ENCODE measurements around the gene CERS1.
A peak's percentile ranks its signal among the peaks of the same experiment; 100 is the strongest.

Gene CERS1

DNA sequence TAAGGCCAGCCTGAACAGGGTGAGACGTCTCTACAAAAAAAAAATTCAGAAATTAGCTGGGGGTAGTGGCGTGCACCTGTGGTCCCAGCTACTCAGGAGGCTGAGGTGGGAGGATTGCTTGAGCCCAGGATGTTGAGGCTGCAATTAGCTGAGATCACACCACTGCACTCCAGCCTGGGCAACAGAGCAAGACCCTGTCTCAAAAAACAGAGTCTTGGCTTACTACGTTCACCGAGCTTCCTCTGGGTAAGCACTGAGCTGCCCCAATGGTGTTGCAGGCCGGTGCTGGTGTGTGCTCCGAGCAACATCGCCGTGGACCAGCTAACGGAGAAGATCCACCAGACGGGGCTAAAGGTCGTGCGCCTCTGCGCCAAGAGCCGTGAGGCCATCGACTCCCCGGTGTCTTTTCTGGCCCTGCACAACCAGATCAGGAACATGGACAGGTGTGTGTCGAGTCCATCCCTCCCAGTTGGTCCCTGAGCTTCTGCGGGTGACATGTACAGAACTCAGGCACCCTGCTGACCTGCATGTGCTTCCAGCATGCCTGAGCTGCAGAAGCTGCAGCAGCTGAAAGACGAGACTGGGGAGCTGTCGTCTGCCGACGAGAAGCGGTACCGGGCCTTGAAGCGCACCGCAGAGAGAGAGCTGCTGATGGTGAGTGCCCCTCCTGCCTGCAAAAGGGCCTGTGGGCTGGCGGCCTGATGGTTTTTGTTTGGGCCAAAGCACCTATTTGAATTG lies 40.1 kb downstream of the CERS1 start:
- ChIA-PET POLR2A (interaction anchor here (0.5 to 1.1 kb wide), 3 partner anchors 11 to 192 kb away, joined by 3 read pairs; no protein-coding TSS in a partner anchor), CTCF (interaction anchor here (0.6 to 1.6 kb wide), 5 partner anchors 9 to 319 kb away, joined by 3 to 8 read pairs (median 4); no protein-coding TSS in a partner anchor)
- H3K36me3 ChIP-seq (ENCODE audit: control insufficient read depth in 2 of 2, insufficient read depth in 1 of 2, low read length in 2 of 2), result peaks cover 8 to 99% of the 10 kb centered on the region in 2 experiments
- no peak overlapping the region for H3K4me3 ChIP-seq (ENCODE audit: low read depth, low read length)
- H3K4me1 ChIP-seq (ENCODE audit: control insufficient read depth, insufficient read depth, low read length), result no peaks in the 10 kb centered on the region
- H3K9me3 ChIP-seq (ENCODE audit: control insufficient read depth, insufficient read depth, low read depth, low read length), result no peaks in the 10 kb centered on the region
- no peak overlapping the region for H3K27ac ChIP-seq (ENCODE audit: extremely low read depth, low read depth, low read length)
- 0 out of 2 replicates have a peak, but pooled peaks have one; percentile 15 for TF ChIP-seq ZNF121 (tag by site-specific recombination; IDR thresholded peaks at IDR 0.05)
- TF ChIP-seq MEIS1 (CRISPR knock-in tag; IDR thresholded peaks at IDR 0.05; ENCODE audit: borderline replicate concordance), result no peak
- no peak for TF ChIP-seq ZBTB1 (tag by site-specific recombination; IDR thresholded peaks at IDR 0.05)
- no peak for TF ChIP-seq ZNF19 (tag by site-specific recombination; IDR thresholded peaks at IDR 0.05; ENCODE audit: low read depth)

DNA sequence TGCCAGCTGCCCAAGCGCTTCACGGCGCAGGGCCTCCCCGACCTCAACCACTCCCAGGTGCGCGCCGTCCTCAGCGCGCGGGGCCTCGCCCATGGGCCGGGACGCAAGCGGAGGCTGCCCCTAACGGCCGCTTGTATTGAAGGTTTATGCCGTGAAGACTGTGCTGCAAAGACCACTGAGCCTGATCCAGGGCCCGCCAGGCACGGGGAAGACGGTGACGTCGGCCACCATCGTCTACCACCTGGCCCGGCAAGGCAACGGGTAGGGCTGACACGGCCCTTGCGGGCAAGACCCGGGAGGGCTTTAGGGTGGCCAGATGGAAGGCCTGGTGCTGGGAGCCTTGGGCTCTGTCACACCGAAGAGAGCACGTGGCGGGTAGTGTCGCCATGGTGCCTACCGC lies 41.0 kb downstream of the CERS1 start:
- Histone ChIP-seq H3K4me3 (ENCODE audit: low read depth, low read length) (no peak overlapping the region), H3K4me1 (ENCODE audit: control insufficient read depth, insufficient read depth, low read length) (no peaks in the 10 kb centered on the region), H3K36me3 (ENCODE audit: control insufficient read depth in 2 of 2, insufficient read depth in 1 of 2, low read length in 2 of 2) (peaks cover 8 to 99% of the 10 kb centered on the region in 2 experiments; a peak in 2 of 3 replicates), H3K27ac (ENCODE audit: extremely low read depth, low read depth, low read length) (no peak overlapping the region), H3K9me3 (ENCODE audit: control insufficient read depth, insufficient read depth, low read depth, low read length) (no peaks in the 10 kb centered on the region)
- TF ChIP-seq GLI2 (tag by site-specific recombination; IDR thresholded peaks at IDR 0.05; ENCODE audit: borderline replicate concordance, low read depth), result no peak
- no peak for TF ChIP-seq ZNF560 (tag by site-specific recombination; IDR thresholded peaks at IDR 0.05; ENCODE audit: borderline replicate concordance)
- TF ChIP-seq ZSCAN23 (tag by site-specific recombination; IDR thresholded peaks at IDR 0.05), result no peak
- TF ChIP-seq ZSCAN16 (tag by site-specific recombination; IDR thresholded peaks at IDR 0.05), result no peak
- TF ChIP-seq ZNF221 (tag by site-specific recombination; IDR thresholded peaks at IDR 0.05; ENCODE audit: borderline replicate concordance), result no peak
- TF ChIP-seq ZEB2 (tag by site-specific recombination; IDR thresholded peaks at IDR 0.05), result no peak
- TF ChIP-seq, protein P1, sequence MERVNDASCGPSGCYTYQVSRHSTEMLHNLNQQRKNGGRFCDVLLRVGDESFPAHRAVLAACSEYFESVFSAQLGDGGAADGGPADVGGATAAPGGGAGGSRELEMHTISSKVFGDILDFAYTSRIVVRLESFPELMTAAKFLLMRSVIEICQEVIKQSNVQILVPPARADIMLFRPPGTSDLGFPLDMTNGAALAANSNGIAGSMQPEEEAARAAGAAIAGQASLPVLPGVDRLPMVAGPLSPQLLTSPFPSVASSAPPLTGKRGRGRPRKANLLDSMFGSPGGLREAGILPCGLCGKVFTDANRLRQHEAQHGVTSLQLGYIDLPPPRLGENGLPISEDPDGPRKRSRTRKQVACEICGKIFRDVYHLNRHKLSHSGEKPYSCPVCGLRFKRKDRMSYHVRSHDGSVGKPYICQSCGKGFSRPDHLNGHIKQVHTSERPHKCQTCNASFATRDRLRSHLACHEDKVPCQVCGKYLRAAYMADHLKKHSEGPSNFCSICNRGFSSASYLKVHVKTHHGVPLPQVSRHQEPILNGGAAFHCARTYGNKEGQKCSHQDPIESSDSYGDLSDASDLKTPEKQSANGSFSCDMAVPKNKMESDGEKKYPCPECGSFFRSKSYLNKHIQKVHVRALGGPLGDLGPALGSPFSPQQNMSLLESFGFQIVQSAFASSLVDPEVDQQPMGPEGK (tag by site-specific recombination; IDR thresholded peaks at IDR 0.05), result no peak
- TF ChIP-seq ZNF169 (tag by site-specific recombination; IDR thresholded peaks at IDR 0.05), result no peak
- TF ChIP-seq ZNF677 (tag by site-specific recombination; IDR thresholded peaks at IDR 0.05), result no peak
- no peak for TF ChIP-seq ZNF341 (tag by site-specific recombination; IDR thresholded peaks at IDR 0.05; ENCODE audit: low read depth)
- no peak for TF ChIP-seq GLIS1 (tag by site-specific recombination; IDR thresholded peaks at IDR 0.05)
- TF ChIP-seq OSR2 (tag by site-specific recombination; IDR thresholded peaks at IDR 0.05), result no peak
- TF ChIP-seq, protein P2, sequence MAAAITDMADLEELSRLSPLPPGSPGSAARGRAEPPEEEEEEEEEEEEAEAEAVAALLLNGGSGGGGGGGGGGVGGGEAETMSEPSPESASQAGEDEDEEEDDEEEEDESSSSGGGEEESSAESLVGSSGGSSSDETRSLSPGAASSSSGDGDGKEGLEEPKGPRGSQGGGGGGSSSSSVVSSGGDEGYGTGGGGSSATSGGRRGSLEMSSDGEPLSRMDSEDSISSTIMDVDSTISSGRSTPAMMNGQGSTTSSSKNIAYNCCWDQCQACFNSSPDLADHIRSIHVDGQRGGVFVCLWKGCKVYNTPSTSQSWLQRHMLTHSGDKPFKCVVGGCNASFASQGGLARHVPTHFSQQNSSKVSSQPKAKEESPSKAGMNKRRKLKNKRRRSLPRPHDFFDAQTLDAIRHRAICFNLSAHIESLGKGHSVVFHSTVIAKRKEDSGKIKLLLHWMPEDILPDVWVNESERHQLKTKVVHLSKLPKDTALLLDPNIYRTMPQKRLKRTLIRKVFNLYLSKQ (tag by site-specific recombination; IDR thresholded peaks at IDR 0.05; ENCODE audit: borderline replicate concordance), result no peak
- TF ChIP-seq ZNF311 (tag by site-specific recombination; IDR thresholded peaks at IDR 0.05; ENCODE audit: borderline replicate concordance), result no peak
- TF ChIP-seq ZNF707 (tag by site-specific recombination; IDR thresholded peaks at IDR 0.05), result no peak
- TF ChIP-seq, protein P3, sequence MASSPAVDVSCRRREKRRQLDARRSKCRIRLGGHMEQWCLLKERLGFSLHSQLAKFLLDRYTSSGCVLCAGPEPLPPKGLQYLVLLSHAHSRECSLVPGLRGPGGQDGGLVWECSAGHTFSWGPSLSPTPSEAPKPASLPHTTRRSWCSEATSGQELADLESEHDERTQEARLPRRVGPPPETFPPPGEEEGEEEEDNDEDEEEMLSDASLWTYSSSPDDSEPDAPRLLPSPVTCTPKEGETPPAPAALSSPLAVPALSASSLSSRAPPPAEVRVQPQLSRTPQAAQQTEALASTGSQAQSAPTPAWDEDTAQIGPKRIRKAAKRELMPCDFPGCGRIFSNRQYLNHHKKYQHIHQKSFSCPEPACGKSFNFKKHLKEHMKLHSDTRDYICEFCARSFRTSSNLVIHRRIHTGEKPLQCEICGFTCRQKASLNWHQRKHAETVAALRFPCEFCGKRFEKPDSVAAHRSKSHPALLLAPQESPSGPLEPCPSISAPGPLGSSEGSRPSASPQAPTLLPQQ (tag by site-specific recombination; IDR thresholded peaks at IDR 0.05), result no peak
- no peak for TF ChIP-seq SP3 (tag by site-specific recombination; IDR thresholded peaks at IDR 0.05)
- ChIA-PET POLR2A (no interaction called here), CTCF (interaction anchor here (0.7 to 1.6 kb wide), 3 partner anchors 8 to 58 kb away, joined by 3 to 8 read pairs (median 3); no protein-coding TSS in a partner anchor)

Data from HEK293 (cell line).